Measurements from ENCODE around the gene IFNA8. TPM values are rescaled to one million over a fixed set of nuclear protein-coding genes. Genes with fewer than 3 reads are reported as not detected.
"Not testable (repeated sequence)": the region's sequence is repeated elsewhere in the genome, so short reads cannot be mapped to it uniquely, and the experiment has no call there.

IFNA8 gene
- polyA plus RNA-seq (ENCODE audit: insufficient read depth in 1 of 5, insufficient read length in 5 of 5, low replicate concordance in 1 of 5) = not detected
- long read RNA-seq, donor 1 = 0 reads
- long read RNA-seq, donor 2 = 0 reads
- long read RNA-seq, donor 3 = 0 reads
- long read RNA-seq, donor 4 = 0 reads
- long read RNA-seq, donor 5 = 0 reads
- long read RNA-seq, donor 6 = 0 reads
- long read RNA-seq, donor 7 = 0 reads
- long read RNA-seq, donor 8 = 0 reads

GRCh38 chr9:21408817-21409216 lies at the start of gene IFNA8:
Gene IFNA8, plus strand, starts transcription at chr9:21409117. Its CDS starts 60 bp downstream, at chr9:21409177.
- DNase-seq = no peak

- DNase-seq = no peak
Measured at GRCh38 chr9:21362287-21362686, 46.6 kb upstream of the IFNA8 start.

DNA sequence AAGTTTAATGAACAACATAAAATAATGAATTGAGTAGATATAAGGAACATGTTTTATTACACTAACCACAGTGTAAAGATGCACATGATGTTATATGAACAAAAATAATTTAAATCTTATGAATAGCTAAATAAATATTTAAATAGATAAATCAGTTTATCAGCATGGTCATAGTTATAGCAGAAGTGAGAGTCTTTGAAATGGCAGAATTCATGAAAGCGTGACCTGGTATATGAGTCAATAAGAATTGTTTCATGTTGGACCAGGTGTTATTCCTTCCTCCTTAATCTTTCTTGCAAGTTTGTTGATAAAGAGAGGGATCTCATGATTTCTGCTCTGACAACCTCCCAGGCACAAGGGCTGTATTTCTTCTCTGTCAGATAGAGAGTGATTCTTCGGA lies 41.7 kb upstream of the IFNA8 start:
- DNase-seq = not testable (repeated sequence)

GRCh38 chr9:21367957-21368356 lies 41.0 kb upstream of the IFNA8 start, which contains the start of gene IFNA13:
Gene IFNA13, minus strand, starts transcription at chr9:21368057. Its CDS starts 47 bp downstream, at chr9:21368010.
- no peak for DNase-seq

GRCh38 chr9:21371467-21371866 lies 37.5 kb upstream of the IFNA8 start:
- DNase-seq = not testable (repeated sequence)

- DNase-seq = no peak
Measured at GRCh38 chr9:21381448-21382339, 27.2 kb upstream of the IFNA8 start.

- no peak for DNase-seq
Measured at GRCh38 chr9:21383627-21384026, 25.3 kb upstream of the IFNA8 start.

GRCh38 chr9:21385131-21385670 lies 23.7 kb upstream of the IFNA8 start, which contains the start of gene IFNA2:
Gene IFNA2, minus strand, starts transcription at chr9:21385398. Its CDS starts 69 bp downstream, at chr9:21385329.
- DNase-seq = no peak

DNA sequence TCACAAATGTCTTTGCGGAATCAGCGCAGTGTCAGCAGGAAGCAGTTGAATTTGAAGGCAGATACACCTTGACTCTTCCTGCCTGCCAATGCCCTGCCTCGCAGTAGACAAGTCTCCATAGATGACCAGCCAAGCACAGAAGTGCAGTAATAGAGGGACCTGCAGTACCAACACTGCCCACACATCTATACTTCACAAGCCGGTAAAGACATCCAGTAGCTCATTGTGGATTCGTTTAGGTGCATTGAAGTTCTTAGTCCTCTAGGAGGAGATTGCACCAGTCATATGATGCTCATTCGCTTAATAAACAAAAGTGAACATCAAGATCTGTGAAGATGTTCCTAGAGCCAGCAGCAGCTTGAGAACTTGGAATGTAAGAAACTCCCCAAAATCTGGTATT lies 16.6 kb upstream of the IFNA8 start:
- no peak for DNase-seq

GRCh38 chr9:21395778-21396717 lies 12.9 kb upstream of the IFNA8 start:
- DNase-seq = peak; percentile 26 to 28

DNA sequence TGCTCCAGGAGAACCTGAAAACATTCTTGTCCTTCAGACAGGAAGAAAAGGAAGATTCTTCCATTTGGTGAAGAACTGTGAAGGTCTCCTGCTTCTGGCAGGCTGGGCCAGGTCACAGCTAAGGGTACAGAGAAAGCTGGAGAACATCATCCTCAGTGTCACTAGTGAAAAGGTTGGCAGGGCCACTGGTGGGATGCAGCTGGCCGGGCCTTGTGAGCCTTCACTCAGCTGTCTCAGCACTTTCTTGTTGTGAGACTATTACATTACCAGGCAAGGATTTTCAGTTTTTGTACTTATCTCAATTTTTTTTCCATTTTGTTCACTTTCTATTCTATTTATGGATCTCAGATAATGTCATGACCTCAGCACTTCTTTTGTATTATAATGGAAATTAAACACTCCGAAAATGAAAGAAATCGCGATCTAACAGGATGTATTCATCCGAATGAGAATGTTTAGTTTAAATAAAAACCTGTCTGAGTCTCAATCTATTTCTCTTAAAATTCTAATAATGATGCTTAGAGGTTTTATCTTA lies 9.9 kb upstream of the IFNA8 start:
- DNase-seq = no peak

DNA sequence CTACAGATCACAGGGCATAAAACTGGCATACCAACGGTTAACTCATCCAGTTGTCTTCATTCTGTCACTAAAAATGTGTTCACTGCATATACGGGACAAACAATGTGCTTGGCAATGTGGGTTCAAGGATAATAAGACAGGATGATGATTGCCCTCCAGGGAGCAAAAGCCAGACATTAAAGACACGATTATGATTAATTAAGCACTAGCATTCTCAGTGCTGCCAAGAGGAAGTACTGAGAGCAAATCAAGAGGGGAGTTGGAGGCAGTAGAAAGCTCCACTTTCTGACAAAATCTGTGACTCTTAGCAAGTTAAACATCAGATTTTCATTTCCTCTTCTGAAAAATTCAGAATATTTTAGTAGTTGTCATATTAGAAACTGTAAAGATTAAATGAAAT lies 9.0 kb upstream of the IFNA8 start:
- DNase-seq = no peak

DNA sequence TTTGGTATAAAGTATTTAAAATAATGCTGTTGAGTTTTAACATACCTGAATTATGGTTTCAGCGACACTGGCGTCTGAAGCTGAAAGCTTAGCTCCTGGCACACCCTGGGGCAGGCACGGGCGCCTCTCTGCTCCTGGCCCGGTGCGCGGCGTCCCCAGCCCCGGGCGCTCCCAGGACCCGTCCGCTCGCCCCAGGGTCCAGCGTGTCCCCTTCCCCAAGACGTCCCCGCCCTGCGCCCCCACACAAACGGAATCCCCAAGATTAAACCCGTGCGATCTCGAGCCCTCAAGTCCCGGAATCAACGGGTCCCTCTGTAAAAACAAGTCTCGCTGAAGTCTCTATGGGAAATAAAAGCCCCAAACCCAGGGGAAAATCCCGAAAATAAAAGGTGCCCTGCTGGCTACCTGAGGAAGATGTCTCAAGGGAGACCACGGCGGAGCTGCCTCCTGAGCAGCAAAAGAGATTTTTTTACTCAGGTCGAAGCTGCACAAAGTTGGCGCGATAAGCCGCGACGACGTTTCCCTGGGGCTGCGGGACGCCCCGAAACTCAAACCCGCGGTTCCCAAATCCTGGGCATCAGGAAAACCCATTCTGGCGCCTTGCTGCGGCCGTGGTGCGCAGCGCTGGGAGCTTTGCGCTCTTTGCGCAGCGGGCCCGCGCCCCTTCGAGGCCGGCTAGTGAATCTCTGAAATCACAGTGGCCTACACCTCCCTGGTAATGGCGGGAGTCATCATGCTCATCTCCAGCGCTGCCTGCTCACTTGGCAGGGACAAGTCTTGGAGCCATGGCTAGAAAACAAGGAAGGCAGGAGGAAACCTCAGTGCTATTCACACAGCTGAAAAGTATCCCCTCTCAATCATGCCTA lies 6.3 kb upstream of the IFNA8 start:
- DNase-seq = peak in 1 of 2 donors; percentile 8

DNA sequence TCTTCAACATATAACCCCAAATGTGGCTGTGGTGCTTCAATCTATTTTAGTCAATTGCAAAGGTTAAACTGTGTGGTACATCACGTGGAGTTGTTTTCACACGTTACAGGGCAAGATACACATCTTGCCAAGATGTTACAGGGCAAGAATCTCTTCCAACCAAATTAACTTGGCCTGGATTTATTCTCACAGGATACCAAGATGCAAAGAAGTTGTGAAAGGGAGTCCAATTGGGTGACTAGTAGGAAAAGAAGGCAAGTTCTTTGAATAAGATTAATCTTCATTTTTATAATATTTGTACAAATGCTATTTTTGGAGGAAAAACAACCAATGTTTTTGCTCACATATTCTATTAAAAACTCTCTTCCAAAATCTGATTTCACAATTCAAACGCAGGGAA lies 4.8 kb upstream of the IFNA8 start:
- DNase-seq = no peak

GRCh38 chr9:21412107-21412506 lies 3.2 kb downstream of the IFNA8 start:
- DNase-seq = no peak

GRCh38 chr9:21413151-21413550 lies 4.2 kb downstream of the IFNA8 start:
- no peak for DNase-seq

DNA sequence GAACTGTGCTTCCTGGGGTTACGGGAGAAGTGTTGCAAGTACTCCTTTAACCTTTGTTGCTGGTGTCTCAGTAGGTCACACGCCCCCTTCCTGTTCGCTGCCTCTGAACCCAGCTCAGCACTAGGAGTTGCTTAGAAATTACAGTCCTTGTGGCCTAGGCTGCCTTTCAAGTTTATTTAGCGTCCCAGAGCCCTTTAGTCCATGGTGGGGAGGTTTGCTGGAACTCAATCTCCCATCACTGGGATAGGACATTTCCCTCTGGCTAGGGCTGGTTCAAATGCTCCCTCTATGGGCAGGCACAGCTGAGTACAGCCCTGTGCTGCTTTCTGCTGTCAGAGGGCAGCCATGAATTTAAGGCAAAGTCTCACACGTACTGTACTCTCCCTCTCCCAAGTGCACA lies 4.7 kb downstream of the IFNA8 start:
- DNase-seq = no peak

- no peak for DNase-seq
Measured at GRCh38 chr9:21414220-21414940, 5.5 kb downstream of the IFNA8 start.

GRCh38 chr9:21415493-21416267 lies 6.8 kb downstream of the IFNA8 start:
- no peak for DNase-seq
